GM12878 (cell line): ENCODE measurements around the gene CLPTM1L. TPM values are rescaled to one million over a fixed set of nuclear protein-coding genes. Genes with fewer than 3 reads are reported as not detected.

Experiments
- ATAC-seq: fragments of 200-7000 bp; cut with Tn5 transposase; 3 replicates; pipeline ENCODE4 v1.9.1; 2020; ENCODE audit warnings: mild to moderate bottlenecking, moderate library complexity
- BruUV-seq: library from RNA; stranded (reverse); fragments of 400-500 nt; replicated peaks from 2 replicates; lab custom pipeline; 2021; lab: Mats Ljungman, UMichigan
- CTCF ChIA-PET: fragments of 300-600 bp; sonication (Branson Sonifier 250); formaldehyde crosslinking; extraction: SDS; loops from one replicate; lab custom pipeline; 2021; ENCODE audit warnings: inconsistent platforms; lab: Yijun Ruan, JAX
- POLR2A ChIA-PET: fragments of 350-600 bp; formaldehyde crosslinking; extraction: SDS; loops from one replicate; lab custom pipeline; 2021; ENCODE audit warnings: inconsistent platforms; lab: Charles Lee
- RAD21 ChIA-PET: fragments of 300-600 bp; sonication (Branson Sonifier 250); formaldehyde crosslinking; loops from one replicate; lab custom pipeline; 2023; ENCODE audit warnings: antibody characterized with exemption; ENCODE audit not compliant: unreplicated experiment; lab: Charles Lee
- SMC1A ChIA-PET: fragments of 300-600 bp; sonication (Branson Sonifier 250); formaldehyde crosslinking; loops from one replicate; lab custom pipeline; 2023; ENCODE audit not compliant: unreplicated experiment, uncharacterized antibody; lab: Charles Lee
- DNase-seq: peaks from one replicate; pipeline ENCODE4 v3.0.0-alpha.2; 2011; ENCODE audit warnings: low read depth, low spot score
- FAIRE-seq: peaks from 3 replicates; lab custom pipeline; 2011; peaks lifted over from hg19 to GRCh38; lab: Jason Lieb, UNC
- H2AFZ ChIP-seq: 2 replicates; pipeline ENCODE4 v1.6.0; 2011; ENCODE audit warnings: low read depth, low read length, control low read depth; ENCODE audit not compliant: control insufficient read depth
- H3K27ac ChIP-seq: 2 replicates; pipeline ENCODE4 v1.5.1; 2011; ENCODE audit warnings: control low read depth; ENCODE audit not compliant: control insufficient read depth, insufficient read depth
- H3K27me3 ChIP-seq, 2 experiments: replicated peaks in 1 of 2; 2 replicates each; pipeline versions ENCODE4 v1.6.0 to v1.6.1; 2011; ENCODE audit warnings: low read length in 1 of 2; ENCODE audit not compliant: control insufficient read depth in 2 of 2, insufficient read depth in 2 of 2
- H3K36me3 ChIP-seq, 2 experiments: 2 replicates each; pipeline ENCODE4 v1.5.1; 2011; ENCODE audit warnings: low read length in 1 of 2; ENCODE audit not compliant: control insufficient read depth in 2 of 2, insufficient read depth in 2 of 2
- H3K4me1 ChIP-seq: 2 replicates; pipeline ENCODE4 v1.6.1; 2011; ENCODE audit warnings: mild to moderate bottlenecking, low read length, moderate library complexity, mixed read lengths; ENCODE audit not compliant: control insufficient read depth, insufficient read depth
- H3K4me2 ChIP-seq: 2 replicates; pipeline ENCODE4 v1.6.0; 2011; ENCODE audit warnings: control low read depth; ENCODE audit not compliant: control insufficient read depth, insufficient read depth
- H3K4me3 ChIP-seq: fragments of 200-600 bp; sonication (generic); 2 replicates; pipeline ENCODE4 v1.5.1; 2016
- H3K79me2 ChIP-seq: 2 replicates; pipeline ENCODE4 v1.6.0; 2011; ENCODE audit warnings: low read length; ENCODE audit not compliant: control insufficient read depth, insufficient read depth
- H3K9ac ChIP-seq: 2 replicates; pipeline ENCODE4 v1.8.0; 2011; ENCODE audit warnings: low read length, control low read depth, mixed read lengths; ENCODE audit not compliant: control insufficient read depth, insufficient read depth
- H3K9me3 ChIP-seq: replicated peaks from 3 replicates; pipeline ENCODE4 v1.5.1; 2011; ENCODE audit warnings: mild to moderate bottlenecking, low read length; ENCODE audit not compliant: control insufficient read depth, insufficient read depth
- H4K20me1 ChIP-seq: 2 replicates; pipeline ENCODE4 v1.6.0; 2011; ENCODE audit not compliant: control insufficient read depth, insufficient read depth
- ASH2L ChIP-seq: fragments of 300-600, 200-600 bp; sonication (generic); IDR thresholded peaks from 2 replicates; pipeline ENCODE4 v1.6.1; 2017; ENCODE audit warnings: low read depth, mild to moderate bottlenecking, borderline replicate concordance
- BACH1 ChIP-seq: fragments of 450-650 bp; IDR thresholded peaks from 2 replicates; pipeline ENCODE4 v1.6.1; 2017; ENCODE audit warnings: mild to moderate bottlenecking, borderline replicate concordance
- DPF2 ChIP-seq: fragments of 450-650 bp; IDR thresholded peaks from 2 replicates; pipeline ENCODE4 v1.6.1; 2017; ENCODE audit warnings: mild to moderate bottlenecking
- ELK1 ChIP-seq: IDR thresholded peaks from 2 replicates; pipeline ENCODE4 v1.6.1; 2012; ENCODE audit warnings: low read depth, low read length, improper control_type of control experiment
- EP300 ChIP-seq, 2 experiments: fragments of 150-350 bp in 1 of 2; IDR thresholded peaks; 2 replicates each; pipeline ENCODE4 v1.6.1; 2011 to 2012; ENCODE audit warnings: low read depth in 2 of 2, low read length in 2 of 2, borderline replicate concordance in 1 of 2, improper control_type of control experiment in 1 of 2, inconsistent platforms in 1 of 2; ENCODE audit not compliant: control insufficient read depth in 1 of 2
- JUND ChIP-seq: IDR thresholded peaks from 2 replicates; pipeline ENCODE4 v1.6.1; 2012; ENCODE audit warnings: low read depth, mild to moderate bottlenecking, low read length, improper control_type of control experiment, moderate library complexity
- MYB ChIP-seq: fragments of 150-350 bp; IDR thresholded peaks from 2 replicates; pipeline ENCODE4 v1.6.1; 2014; ENCODE audit warnings: mild to moderate bottlenecking, low read depth, low read length, borderline replicate concordance
- PML ChIP-seq: IDR thresholded peaks from 2 replicates; pipeline ENCODE4 v1.6.1; 2012; ENCODE audit warnings: low read length, inconsistent platforms
- POLR2A ChIP-seq: IDR thresholded peaks from 2 replicates; pipeline ENCODE4 v1.6.1; 2011; ENCODE audit warnings: low read depth, mild to moderate bottlenecking, low read length
- RCOR1 ChIP-seq: conservative IDR thresholded peaks from 2 replicates; pipeline ENCODE4 v1.6.1; 2012; ENCODE audit warnings: low read depth, low read length, improper control_type of control experiment
- RELA ChIP-seq: fragments of 450-650 bp; IDR thresholded peaks from 2 replicates; pipeline ENCODE4 v1.8.0; 2014; ENCODE audit warnings: borderline replicate concordance; ENCODE audit not compliant: partially characterized antibody
- SMARCA5 ChIP-seq: fragments of 450-650 bp; IDR thresholded peaks from 2 replicates; pipeline ENCODE4 v1.6.1; 2017; ENCODE audit warnings: mild to moderate bottlenecking
- STAT1 ChIP-seq: fragments of 450-650 bp; conservative IDR thresholded peaks from 2 replicates; pipeline ENCODE4 v1.6.1; 2014; ENCODE audit warnings: antibody characterized with exemption, mild to moderate bottlenecking
- SUPT20H ChIP-seq: IDR thresholded peaks from 2 replicates; pipeline ENCODE4 v1.6.1; 2011; ENCODE audit warnings: low read depth, mild to moderate bottlenecking, low read length, moderate library complexity, borderline replicate concordance; ENCODE audit not compliant: control insufficient read depth
- WGBS: methylation state at CpG from one replicate; pipeline ENCODE4 v1.1.6; 2016; ENCODE audit warnings: low lambda C conversion rate; ENCODE audit not compliant: insufficient replicate concordance, insufficient coverage; ENCODE audit errors: missing lambda C conversion rate; 5-methylcytosine and 5-hydroxymethylcytosine counted together
- in situ Hi-C: fragments of 300-500 bp; cut with MboI; formaldehyde crosslinking; loops from 9 replicates; pipeline ENCODE4 v1.14.3; 2018; ENCODE audit warnings: mixed read lengths
- intact Hi-C: fragments of 100-400 bp; cut with micrococcal nuclease; formaldehyde crosslinking; loops from one replicate; pipeline ENCODE4 v1.14.2; 2022; ENCODE audit not compliant: unreplicated experiment
- polyA plus RNA-seq, 11 experiments: library from polyadenylated mRNA; depleted of rRNA in 4 of 11; unstranded in 6 of 11; stranded (reverse) in 5 of 11; fragments of >200 nt; fragmentation: Nextera tagmentation in 4 of 11; fragmentation: Illumina TruSeq in 1 of 11; extraction: Ambion mirVana in 4 of 11; extraction: Trizol in 1 of 11; gene quantifications; 1 replicate in 1 of 11; 2 replicates in 10 of 11; pipeline versions ENCODE4 v1.2.1 to v1.2.3, GENCODE V29; 2011 to 2016; ENCODE audit warnings: inconsistent platforms in 2 of 11, missing spikeins in 2 of 11, low read depth in 1 of 11
- total RNA-seq, 4 experiments: library from RNA; depleted of rRNA in 3 of 4; stranded (reverse); fragments of >200 nt in 3 of 4; fragmentation: Illumina TruSeq in 1 of 4; extraction: Trizol in 1 of 4; gene quantifications; 2 replicates each; pipeline versions ENCODE4 v1.2.1 to v1.2.3, GENCODE V29; 2013 to 2021
- TF ChIP-seq, protein P1 (sequence below): fragments of 450-650 bp; IDR thresholded peaks from 2 replicates; pipeline ENCODE4 v1.6.1; 2018; ENCODE audit warnings: borderline replicate concordance, mild to moderate bottlenecking; ENCODE audit not compliant: partially characterized antibody

Gene CLPTM1L
- total and polyA plus RNA-seq, 10 of the 15 experiments (the other 5 are each of a cell fraction or from before 2014, with no cell fraction given) = 2.9 to 278 (median 135) TPM

DNA sequence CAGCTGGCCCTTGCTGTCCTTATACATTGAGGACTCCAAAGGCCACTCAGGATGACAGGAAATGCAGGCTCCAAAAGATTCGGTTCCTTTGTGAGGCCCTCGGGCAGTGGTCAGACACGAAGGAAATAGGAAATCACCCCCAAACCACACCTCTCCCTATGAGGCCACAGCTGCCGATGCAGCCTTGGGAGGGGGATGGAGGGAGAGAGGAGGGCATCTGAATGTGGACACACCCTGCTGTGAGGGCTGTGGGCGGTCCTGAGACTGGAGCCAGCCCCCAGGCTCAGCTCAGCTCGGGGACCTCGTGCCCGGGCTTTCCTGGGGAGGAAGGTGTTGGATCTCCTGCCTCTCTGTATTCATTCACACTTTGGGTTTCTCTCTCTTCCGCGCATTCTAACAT lies 2.7 kb upstream of the CLPTM1L start (continued):
- TF ChIP-seq, protein P1, sequence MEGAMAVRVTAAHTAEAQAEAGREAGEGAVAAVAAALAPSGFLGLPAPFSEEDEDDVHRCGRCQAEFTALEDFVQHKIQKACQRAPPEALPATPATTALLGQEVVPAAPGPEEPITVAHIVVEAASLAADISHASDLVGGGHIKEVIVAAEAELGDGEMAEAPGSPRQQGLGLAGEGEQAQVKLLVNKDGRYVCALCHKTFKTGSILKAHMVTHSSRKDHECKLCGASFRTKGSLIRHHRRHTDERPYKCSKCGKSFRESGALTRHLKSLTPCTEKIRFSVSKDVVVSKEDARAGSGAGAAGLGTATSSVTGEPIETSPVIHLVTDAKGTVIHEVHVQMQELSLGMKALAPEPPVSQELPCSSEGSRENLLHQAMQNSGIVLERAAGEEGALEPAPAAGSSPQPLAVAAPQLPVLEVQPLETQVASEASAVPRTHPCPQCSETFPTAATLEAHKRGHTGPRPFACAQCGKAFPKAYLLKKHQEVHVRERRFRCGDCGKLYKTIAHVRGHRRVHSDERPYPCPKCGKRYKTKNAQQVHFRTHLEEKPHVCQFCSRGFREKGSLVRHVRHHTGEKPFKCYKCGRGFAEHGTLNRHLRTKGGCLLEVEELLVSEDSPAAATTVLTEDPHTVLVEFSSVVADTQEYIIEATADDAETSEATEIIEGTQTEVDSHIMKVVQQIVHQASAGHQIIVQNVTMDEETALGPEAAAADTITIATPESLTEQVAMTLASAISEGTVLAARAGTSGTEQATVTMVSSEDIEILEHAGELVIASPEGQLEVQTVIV = no peak
- TF ChIP-seq PML = no peak
- TF ChIP-seq SMARCA5 = no peak
- TF ChIP-seq BACH1 = no peak
- TF ChIP-seq ASH2L = no peak
- no peak for TF ChIP-seq ELK1
- no peak for TF ChIP-seq MYB

GRCh38 chr5:1346627-1347440 lies 1.9 kb upstream of the CLPTM1L start:
- ChIA-PET CTCF (no interaction called here), RAD21 (interaction anchor here (1.0 kb wide), 1 partner anchor 138 kb away, joined by 5 read pairs; no protein-coding TSS in a partner anchor), POLR2A (no interaction called here), SMC1A (interaction anchor here (1.5 kb wide), 1 partner anchor 31 kb away, joined by 6 read pairs; no protein-coding TSS in a partner anchor)
- Histone ChIP-seq H2AFZ (no peak overlapping the region), H3K27me3 (no peaks in the 10 kb centered on the region), H3K4me1 (peaks cover 22% of the 10 kb centered on the region), H3K4me2 (no peak overlapping the region), H3K79me2 (peaks cover 19% of the 10 kb centered on the region), H3K9ac (no peak overlapping the region), H3K27ac (no peak overlapping the region), H3K36me3 (peaks cover 0 to 4% of the 10 kb centered on the region in 2 experiments; a peak in 2 of 4 replicates), H4K20me1 (no peaks in the 10 kb centered on the region), H3K9me3 (no peaks in the 10 kb centered on the region), H3K4me3 (no peak overlapping the region)
- WGBS = 82% methylated on average over 21 of the region's 21 CpGs
- FAIRE-seq (no peak), DNase-seq (no peak), ATAC-seq (no peak)
- no TSS peak for BruUV-seq
- intact Hi-C loops = loop anchor here (5.0 to 10.0 kb wide), 2 partner anchors 148 to 180 kb away; no protein-coding TSS in a partner anchor
- in situ Hi-C loops = no loop called here
- no peak for TF ChIP-seq JUND
- no peak for TF ChIP-seq SUPT20H
- no peak for TF ChIP-seq STAT1
- no peak for TF ChIP-seq RELA
- TF ChIP-seq POLR2A = no peak
- no peak for TF ChIP-seq EP300 (IDR thresholded peaks at IDR 0.05; ENCODE audit: borderline replicate concordance in 1 of 2, control insufficient read depth in 1 of 2, low read depth in 2 of 2, low read length in 2 of 2)
- TF ChIP-seq DPF2 = no peak
- TF ChIP-seq RCOR1 = no peak
